GM23248 (cell line): Measurements from ENCODE around the gene FXR2.

Source experiments
- EZH2 ChIP-seq: fragments of 200-600 bp; sonication (generic); IDR thresholded peaks from 2 replicates; pipeline ENCODE4 v1.6.1; 2018; ENCODE audit warnings: antibody characterized with exemption, mild to moderate bottlenecking; ENCODE audit not compliant: insufficient read depth, poor library complexity, severe bottlenecking
- EZH2phosphoT487 ChIP-seq: fragments of 200-600 bp; sonication (generic); IDR thresholded peaks from 2 replicates; pipeline ENCODE4 v1.6.1; 2018; ENCODE audit warnings: antibody characterized with exemption, moderate library complexity, mild to moderate bottlenecking, low read depth; ENCODE audit not compliant: insufficient read depth

DNA sequence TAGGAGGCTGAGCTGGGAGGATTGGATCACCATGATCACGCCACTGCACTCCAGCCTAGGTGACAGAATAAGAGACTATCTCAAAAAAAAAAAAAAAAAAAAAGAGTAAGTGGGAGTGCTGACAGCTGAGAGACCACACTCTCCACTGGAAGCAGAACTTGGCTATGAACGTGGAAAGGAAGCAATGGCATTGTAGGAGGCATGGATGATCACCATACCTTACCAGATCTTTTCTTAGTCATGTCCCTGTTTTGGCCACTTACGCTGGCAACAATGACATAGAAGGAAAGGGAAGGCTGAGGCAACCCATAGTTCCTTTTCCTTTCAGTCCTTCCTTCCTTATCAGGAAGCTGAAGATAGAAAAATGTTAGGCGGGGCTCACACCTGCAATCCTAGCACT lies 32.3 kb upstream of the FXR2 start:
- no peak for TF ChIP-seq EZH2
- no peak for TF ChIP-seq EZH2phosphoT487
